ENCODE results near the gene ADARB1.

DNA sequence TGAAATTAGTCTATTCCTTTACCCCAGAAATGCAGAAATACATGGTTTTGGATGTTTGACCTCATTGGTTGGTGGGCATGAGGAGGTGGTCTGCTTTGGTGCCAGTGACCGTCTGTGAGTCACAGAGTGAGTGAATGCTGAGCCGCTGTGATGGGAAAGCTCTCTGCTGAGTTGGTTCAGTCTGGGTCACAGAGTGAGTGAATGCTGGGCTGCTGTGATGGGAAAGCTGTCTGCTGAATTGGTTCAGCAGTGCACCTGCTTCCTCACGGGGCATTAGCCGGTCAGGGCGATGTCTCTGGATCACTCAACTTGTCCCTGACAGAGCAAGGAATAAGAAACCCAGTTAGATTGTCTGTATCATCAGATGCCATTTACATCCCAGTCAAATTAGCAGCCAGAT is 40.8 kb downstream of the ADARB1 start:
- no peak for TF ChIP-seq EZH2 (IDR thresholded peaks at IDR 0.05; ENCODE audit: borderline replicate concordance, low read depth, low read length, severe bottlenecking)
- TF ChIP-seq, protein P1, sequence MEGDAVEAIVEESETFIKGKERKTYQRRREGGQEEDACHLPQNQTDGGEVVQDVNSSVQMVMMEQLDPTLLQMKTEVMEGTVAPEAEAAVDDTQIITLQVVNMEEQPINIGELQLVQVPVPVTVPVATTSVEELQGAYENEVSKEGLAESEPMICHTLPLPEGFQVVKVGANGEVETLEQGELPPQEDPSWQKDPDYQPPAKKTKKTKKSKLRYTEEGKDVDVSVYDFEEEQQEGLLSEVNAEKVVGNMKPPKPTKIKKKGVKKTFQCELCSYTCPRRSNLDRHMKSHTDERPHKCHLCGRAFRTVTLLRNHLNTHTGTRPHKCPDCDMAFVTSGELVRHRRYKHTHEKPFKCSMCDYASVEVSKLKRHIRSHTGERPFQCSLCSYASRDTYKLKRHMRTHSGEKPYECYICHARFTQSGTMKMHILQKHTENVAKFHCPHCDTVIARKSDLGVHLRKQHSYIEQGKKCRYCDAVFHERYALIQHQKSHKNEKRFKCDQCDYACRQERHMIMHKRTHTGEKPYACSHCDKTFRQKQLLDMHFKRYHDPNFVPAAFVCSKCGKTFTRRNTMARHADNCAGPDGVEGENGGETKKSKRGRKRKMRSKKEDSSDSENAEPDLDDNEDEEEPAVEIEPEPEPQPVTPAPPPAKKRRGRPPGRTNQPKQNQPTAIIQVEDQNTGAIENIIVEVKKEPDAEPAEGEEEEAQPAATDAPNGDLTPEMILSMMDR (IDR thresholded peaks at IDR 0.05; ENCODE audit: borderline replicate concordance, extremely low read depth, low read length, poor library complexity, severe bottlenecking) = no peak
